HEK293 (cell line): ENCODE data around the gene WWOX.

Source experiments
- CTCF ChIA-PET: fragments of 350-600 bp; formaldehyde crosslinking; extraction: SDS; loops from one replicate; lab custom pipeline; 2021; ENCODE audit warnings: antibody characterized with exemption; lab: Yijun Ruan, JAX
- POLR2A ChIA-PET: fragments of 300-600 bp; formaldehyde crosslinking; extraction: SDS; loops from one replicate; lab custom pipeline; 2020; ENCODE audit warnings: antibody characterized with exemption, inconsistent platforms; lab: Yijun Ruan, JAX
- H3K27ac ChIP-seq: fragments of 200-500 bp; sonication (Bioruptor generic); 2 replicates; pipeline ENCODE4 v1.5.1; 2014; ENCODE audit warnings: low read depth, low read length, control low read depth, inconsistent platforms; ENCODE audit errors: extremely low read depth
- H3K36me3 ChIP-seq, 2 experiments: fragments of 200-500 bp in 1 of 2; sonication (Bioruptor generic) in 1 of 2; 1 replicate in 1 of 2; 2 replicates in 1 of 2; pipeline ENCODE4 v1.5.1; 2014 to 2017; ENCODE audit warnings: inconsistent platforms in 2 of 2, low read length in 2 of 2; ENCODE audit not compliant: control insufficient read depth in 2 of 2, insufficient read depth in 1 of 2
- H3K4me1 ChIP-seq: fragments of 200-500 bp; sonication (Bioruptor generic); 2 replicates; pipeline ENCODE4 v1.5.1; 2014; ENCODE audit warnings: mild to moderate bottlenecking, low read length, inconsistent platforms; ENCODE audit not compliant: control insufficient read depth, insufficient read depth
- H3K4me3 ChIP-seq: 2 replicates; pipeline ENCODE4 v1.5.1; 2011; ENCODE audit warnings: low read depth, mild to moderate bottlenecking, control low read depth, low read length, moderate library complexity
- H3K9me3 ChIP-seq: fragments of 200-500 bp; sonication (Bioruptor generic); 2 replicates; pipeline ENCODE4 v1.5.1; 2014; ENCODE audit warnings: low read depth, low read length, inconsistent platforms; ENCODE audit not compliant: control insufficient read depth, insufficient read depth
- CTCF ChIP-seq: fragments of 450-650 bp; formaldehyde crosslinking; IDR thresholded peaks from 2 replicates; pipeline ENCODE4 v1.5.1; 2016; ENCODE audit warnings: missing biosample characterization, missing genetic modification characterization
- EGR2 ChIP-seq: fragments of 450-650 bp; formaldehyde crosslinking; IDR thresholded peaks from 2 replicates; pipeline ENCODE4 v1.5.1; 2016; ENCODE audit warnings: low read depth, missing biosample characterization, missing genetic modification characterization
- FEZF1 ChIP-seq: fragments of 450-650 bp; formaldehyde crosslinking; IDR thresholded peaks from 2 replicates; pipeline ENCODE4 v1.5.1; 2016; ENCODE audit warnings: missing biosample characterization, missing genetic modification characterization
- GLIS2 ChIP-seq: fragments of 450-650 bp; formaldehyde crosslinking; IDR thresholded peaks from 2 replicates; pipeline ENCODE4 v1.5.1; 2016; ENCODE audit warnings: missing biosample characterization, missing genetic modification characterization
- KLF16 ChIP-seq: fragments of 450-650 bp; formaldehyde crosslinking; IDR thresholded peaks from 2 replicates; pipeline ENCODE4 v1.5.1; 2017; ENCODE audit warnings: missing biosample characterization, missing genetic modification characterization
- OVOL3 ChIP-seq: fragments of 450-650 bp; formaldehyde crosslinking; IDR thresholded peaks from 2 replicates; pipeline ENCODE4 v1.5.1; 2016; ENCODE audit warnings: missing biosample characterization, missing genetic modification characterization
- PRDM4 ChIP-seq: fragments of 450-650 bp; formaldehyde crosslinking; IDR thresholded peaks from 2 replicates; pipeline ENCODE4 v1.5.1; 2017; ENCODE audit warnings: missing biosample characterization, missing genetic modification characterization
- SCRT1 ChIP-seq: fragments of 450-650 bp; formaldehyde crosslinking; IDR thresholded peaks from 2 replicates; pipeline ENCODE4 v1.5.1; 2016; ENCODE audit warnings: missing biosample characterization, missing genetic modification characterization, borderline replicate concordance
- ZBTB44 ChIP-seq: fragments of 450-650 bp; IDR thresholded peaks from 2 replicates; pipeline ENCODE4 v1.5.1; 2018; ENCODE audit warnings: missing biosample characterization, mild to moderate bottlenecking, missing genetic modification characterization
- ZFP41 ChIP-seq: fragments of 450-650 bp; formaldehyde crosslinking; IDR thresholded peaks from 2 replicates; pipeline ENCODE4 v1.5.1; 2016; ENCODE audit warnings: missing biosample characterization, missing genetic modification characterization, borderline replicate concordance
- ZIC2 ChIP-seq: fragments of 450-650 bp; formaldehyde crosslinking; IDR thresholded peaks from 2 replicates; pipeline ENCODE4 v1.5.1; 2016; ENCODE audit warnings: missing biosample characterization, missing genetic modification characterization
- ZNF292 ChIP-seq: fragments of 450-650 bp; formaldehyde crosslinking; IDR thresholded peaks from 2 replicates; pipeline ENCODE4 v1.5.1; 2016; ENCODE audit warnings: low read depth, missing biosample characterization, missing genetic modification characterization, borderline replicate concordance
- ZNF311 ChIP-seq: fragments of 450-650 bp; formaldehyde crosslinking; IDR thresholded peaks from 2 replicates; pipeline ENCODE4 v1.5.1; 2017; ENCODE audit warnings: missing biosample characterization, missing genetic modification characterization, borderline replicate concordance
- ZNF341 ChIP-seq: fragments of 450-650 bp; formaldehyde crosslinking; IDR thresholded peaks from 2 replicates; pipeline ENCODE4; 2016; ENCODE audit warnings: low read depth, missing biosample characterization, missing genetic modification characterization
- ZNF350 ChIP-seq: fragments of 450-650 bp; formaldehyde crosslinking; IDR thresholded peaks from 2 replicates; pipeline ENCODE4 v1.5.0; 2017; ENCODE audit warnings: missing biosample characterization, mild to moderate bottlenecking, missing genetic modification characterization
- ZNF354C ChIP-seq: fragments of 450-650 bp; formaldehyde crosslinking; IDR thresholded peaks from 2 replicates; pipeline ENCODE4 v1.5.1; 2016; ENCODE audit warnings: missing biosample characterization, missing genetic modification characterization, low read depth, borderline replicate concordance
- ZNF362 ChIP-seq: fragments of 450-650 bp; formaldehyde crosslinking; IDR thresholded peaks from 2 replicates; pipeline ENCODE4 v1.5.1; 2016; ENCODE audit warnings: missing biosample characterization, missing genetic modification characterization
- ZNF416 ChIP-seq: fragments of 450-650 bp; formaldehyde crosslinking; IDR thresholded peaks from 2 replicates; pipeline ENCODE4 v1.5.1; 2016; ENCODE audit warnings: missing biosample characterization, missing genetic modification characterization
- ZNF558 ChIP-seq: fragments of 450-650 bp; formaldehyde crosslinking; IDR thresholded peaks from 2 replicates; pipeline ENCODE4 v1.5.1; 2016; ENCODE audit warnings: missing biosample characterization, missing genetic modification characterization
- ZNF596 ChIP-seq: fragments of 450-650 bp; IDR thresholded peaks from 2 replicates; pipeline ENCODE4 v1.5.0; 2018; ENCODE audit warnings: missing biosample characterization, mild to moderate bottlenecking, missing genetic modification characterization, moderate library complexity
- ZNF623 ChIP-seq: fragments of 450-650 bp; formaldehyde crosslinking; IDR thresholded peaks from 2 replicates; pipeline ENCODE4 v1.5.1; 2016; ENCODE audit warnings: missing biosample characterization, missing genetic modification characterization
- ZNF626 ChIP-seq: fragments of 450-650 bp; sonication (Bioruptor Pico); formaldehyde crosslinking; IDR thresholded peaks from 2 replicates; pipeline ENCODE4 v1.5.1; 2018; ENCODE audit warnings: missing biosample characterization, missing genetic modification characterization, inconsistent platforms
- ZNF654 ChIP-seq: fragments of 450-650 bp; formaldehyde crosslinking; IDR thresholded peaks from 2 replicates; pipeline ENCODE4 v1.5.1; 2016; ENCODE audit warnings: low read depth, missing biosample characterization, missing genetic modification characterization
- ZNF660 ChIP-seq: fragments of 450-650 bp; IDR thresholded peaks from 2 replicates; pipeline ENCODE4 v1.5.1; 2018; ENCODE audit warnings: missing biosample characterization, mild to moderate bottlenecking, missing genetic modification characterization
- ZNF664 ChIP-seq: fragments of 450-650 bp; formaldehyde crosslinking; IDR thresholded peaks from 2 replicates; pipeline ENCODE4 v1.5.1; 2016; ENCODE audit warnings: missing biosample characterization, missing genetic modification characterization
- ZNF791 ChIP-seq: fragments of 450-650 bp; formaldehyde crosslinking; IDR thresholded peaks from 2 replicates; pipeline ENCODE4 v1.5.1; 2016; ENCODE audit warnings: missing biosample characterization, missing genetic modification characterization
- ZNF843 ChIP-seq: fragments of 450-650 bp; formaldehyde crosslinking; IDR thresholded peaks from 2 replicates; pipeline ENCODE4 v1.5.1; 2016; ENCODE audit warnings: missing biosample characterization, missing genetic modification characterization

Gene WWOX

GRCh38 chr16:78770353-78771091 is 671.1 kb downstream of the WWOX start (continued):
- no peak for TF ChIP-seq ZIC2 (tag by site-specific recombination)
- TF ChIP-seq ZNF664: no peak
- TF ChIP-seq ZNF660: 0 out of 2 replicates have a peak, but pooled peaks have one; percentile 50
- TF ChIP-seq GLIS2 (tag by site-specific recombination): peak; percentile 59
- TF ChIP-seq OVOL3 (tag by site-specific recombination): no peak
- peak; percentile 56; the same call in 1 of the 2 replicates for TF ChIP-seq EGR2
- peak; percentile 70 for TF ChIP-seq ZNF654 (tag by site-specific recombination)
- TF ChIP-seq ZNF558: no peak
- TF ChIP-seq CTCF (tag by site-specific recombination): peak; percentile 82
- TF ChIP-seq ZNF623: peak; percentile 58
- no peak for TF ChIP-seq ZBTB44 (tag by site-specific recombination)
- no peak for TF ChIP-seq ZNF791 (tag by site-specific recombination)
- TF ChIP-seq, all 188 proteins: peak for 13

GRCh38 chr16:78773291-78773702 is 673.8 kb downstream of the WWOX start:
- no peaks in the 10 kb centered on the region for H3K9me3 ChIP-seq
- H3K4me1 ChIP-seq: no peaks in the 10 kb centered on the region
- H3K27ac ChIP-seq: no peak overlapping the region
- TF ChIP-seq ZNF596: no peak
- TF ChIP-seq ZNF791 (tag by site-specific recombination): no peak
- no peak for TF ChIP-seq ZNF311 (tag by site-specific recombination)
- TF ChIP-seq ZNF843 (tag by site-specific recombination): no peak
- TF ChIP-seq SCRT1 (tag by site-specific recombination): no peak
- no peak for TF ChIP-seq ZNF626 (tag by site-specific recombination)
- TF ChIP-seq ZNF416: no peak
- no peak for TF ChIP-seq ZNF350 (tag by site-specific recombination)
- TF ChIP-seq ZFP41 (tag by site-specific recombination): no peak
- H3K36me3 ChIP-seq: no peaks in the 10 kb centered on the region
- CTCF ChIA-PET: interaction anchor here (0.6 kb wide), 1 partner anchor 137 kb away, joined by 3 read pairs; no protein-coding TSS in a partner anchor
- POLR2A ChIA-PET: no interaction called here
- H3K4me3 ChIP-seq: no peak overlapping the region

GRCh38 chr16:78773706-78774105 is 674.3 kb downstream of the WWOX start:
- H3K27ac ChIP-seq: no peak overlapping the region
- no peaks in the 10 kb centered on the region for H3K36me3 ChIP-seq
- ChIA-PET CTCF (interaction anchor here (0.6 kb wide), 1 partner anchor 137 kb away, joined by 3 read pairs; no protein-coding TSS in a partner anchor), POLR2A (no interaction called here)
- H3K9me3 ChIP-seq: no peaks in the 10 kb centered on the region
- H3K4me1 ChIP-seq: no peaks in the 10 kb centered on the region
- no peak overlapping the region for H3K4me3 ChIP-seq
- TF ChIP-seq ZNF292 (tag by site-specific recombination): no peak
- TF ChIP-seq ZNF362 (tag by site-specific recombination): no peak
- no peak for TF ChIP-seq KLF16 (tag by site-specific recombination)
- TF ChIP-seq ZNF354C (tag by site-specific recombination): no peak
- TF ChIP-seq FEZF1 (tag by site-specific recombination): no peak
- no peak for TF ChIP-seq ZNF341 (tag by site-specific recombination)
- TF ChIP-seq PRDM4 (tag by site-specific recombination): no peak
